HG03280 (cell line): Measurements from ENCODE around the gene TC2N.
A peak's percentile ranks its signal among the peaks of the same experiment; 100 is the strongest.
"Not testable (repeated sequence)": the region's sequence is repeated elsewhere in the genome, so short reads cannot be mapped to it uniquely, and the experiment has no call there.

ENCODE experiments used
- ATAC-seq: cut with Tn5 transposase; IDR thresholded peaks from one replicate; pipeline ENCODE4 v1.9.1; 2021; ENCODE audit warnings: mild to moderate bottlenecking, moderate library complexity; ENCODE audit not compliant: unreplicated experiment

TC2N gene

GRCh38 chr14:91889477-91890211 is 22.3 kb upstream of the TC2N start:
- ATAC-seq: no peak

DNA sequence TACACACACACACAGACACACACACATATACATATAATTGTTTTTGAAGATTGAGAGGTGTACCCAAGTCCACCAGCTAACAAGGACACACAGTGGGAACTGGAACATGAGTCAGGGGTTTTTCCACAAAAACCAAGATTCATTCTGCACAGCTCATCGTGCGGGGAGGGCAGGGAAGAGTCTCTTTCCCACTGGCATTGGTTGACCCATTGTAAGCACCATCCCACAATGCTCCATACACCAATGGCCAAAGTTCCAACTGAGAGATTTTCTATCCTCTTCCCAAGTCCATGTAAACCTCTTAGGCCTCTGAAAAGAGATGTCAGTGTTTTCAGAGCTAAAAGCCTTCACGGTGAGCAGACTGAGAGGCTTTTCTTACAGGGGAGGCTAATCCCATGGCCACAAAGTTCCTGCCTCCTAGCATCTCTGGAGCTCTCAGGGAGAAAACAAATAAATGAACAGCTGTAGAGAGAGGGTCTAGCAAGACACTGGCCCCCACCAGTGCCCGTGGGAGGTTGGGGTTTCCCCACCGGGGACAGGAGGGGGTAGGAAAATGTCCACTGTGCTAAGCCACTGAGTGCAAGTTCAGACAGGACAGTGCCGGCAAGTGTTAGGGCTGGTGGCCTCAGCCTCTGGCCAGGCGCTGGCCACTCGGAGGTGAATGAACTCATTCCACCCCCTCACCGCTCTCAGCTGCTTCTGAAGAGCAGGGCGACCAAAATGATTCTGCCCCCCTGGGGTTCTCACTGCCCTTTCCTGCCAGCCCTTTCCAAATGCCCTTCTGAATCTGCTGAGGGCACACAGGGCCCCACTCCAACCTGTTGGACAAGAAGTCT is 21.5 kb upstream of the TC2N start:
- no peak for ATAC-seq

DNA sequence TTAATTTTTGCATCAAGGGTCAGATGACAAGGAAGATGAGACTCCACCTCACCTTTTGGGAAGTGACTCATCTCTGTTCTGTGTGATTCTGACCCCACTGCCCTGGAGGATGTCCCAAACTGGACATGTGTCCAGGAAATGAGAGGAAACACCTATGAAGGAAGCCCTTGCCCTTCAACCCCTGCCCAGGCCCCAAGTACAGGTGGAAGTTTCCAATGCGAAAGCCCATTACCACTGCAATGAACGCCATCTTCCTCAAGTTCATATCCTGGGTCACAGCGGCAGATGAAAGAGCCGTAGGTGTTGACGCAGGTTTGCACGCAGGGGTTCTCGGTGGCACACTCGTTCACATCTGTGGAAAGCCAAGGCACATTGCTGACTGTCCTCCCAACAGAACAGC is 19.6 kb upstream of the TC2N start:
- ATAC-seq: no peak

DNA sequence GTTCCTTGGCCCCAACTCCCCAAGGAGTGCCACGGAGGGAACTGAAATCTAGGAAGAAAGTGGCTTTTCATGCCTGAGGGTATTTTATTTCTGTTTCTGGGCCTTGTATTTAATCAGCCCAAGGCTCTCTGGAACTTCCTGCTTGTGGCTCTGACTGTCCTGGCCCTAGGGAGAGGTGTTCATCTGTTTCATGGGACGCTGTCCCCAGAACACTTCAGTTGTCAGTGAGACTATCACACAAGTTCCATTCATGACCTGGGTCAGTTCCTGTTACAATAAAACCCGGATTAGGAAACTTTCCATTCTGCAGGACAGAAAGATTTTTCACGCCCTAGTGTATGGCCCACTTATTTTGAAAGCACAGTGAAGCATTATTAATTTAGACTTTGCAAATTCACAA is 18.5 kb upstream of the TC2N start:
- ATAC-seq: no peak

GRCh38 chr14:91885113-91885712 is 17.9 kb upstream of the TC2N start:
- ATAC-seq: no peak

- no peak for ATAC-seq
Measured at GRCh38 chr14:91884664-91885063, 17.3 kb upstream of the TC2N start.

DNA sequence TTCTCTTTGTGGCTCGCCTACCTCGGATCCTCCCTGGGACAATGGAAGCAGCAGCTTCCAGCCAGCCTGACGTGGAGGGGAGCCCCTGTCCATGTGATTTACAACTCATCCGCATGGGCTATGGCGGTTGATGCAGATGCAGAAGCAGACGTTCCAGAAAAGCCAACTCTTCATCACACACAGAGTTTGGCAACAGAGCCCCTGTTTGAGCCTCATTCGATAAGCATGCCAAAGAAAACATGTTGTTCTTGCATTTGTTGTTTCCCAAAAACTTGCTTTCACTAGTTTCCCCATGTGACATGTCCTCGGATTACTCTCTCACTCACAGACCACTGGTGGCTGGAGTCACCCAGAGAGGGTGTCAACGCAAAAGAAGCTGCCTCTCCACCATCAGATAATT is 16.4 kb upstream of the TC2N start:
- no peak for ATAC-seq

DNA sequence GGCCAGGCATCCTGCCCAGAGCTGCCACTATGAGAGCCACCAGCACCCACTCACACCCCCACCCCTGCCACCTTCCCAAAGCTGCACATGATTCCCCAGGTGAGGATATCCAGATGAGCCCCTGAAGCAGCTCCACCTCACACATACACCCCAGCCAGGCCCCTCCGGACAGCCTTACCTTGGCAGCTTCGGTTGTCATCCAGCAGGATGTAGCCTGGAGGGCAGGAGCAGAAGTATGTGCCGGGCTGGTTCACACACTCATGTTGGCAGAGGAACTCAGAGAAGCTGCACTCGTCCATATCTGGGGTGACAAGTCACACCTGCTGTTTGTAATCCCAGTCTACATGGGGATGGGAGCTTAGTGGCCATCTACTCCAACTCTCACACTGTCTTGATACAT is 15.4 kb upstream of the TC2N start:
- ATAC-seq: no peak

DNA sequence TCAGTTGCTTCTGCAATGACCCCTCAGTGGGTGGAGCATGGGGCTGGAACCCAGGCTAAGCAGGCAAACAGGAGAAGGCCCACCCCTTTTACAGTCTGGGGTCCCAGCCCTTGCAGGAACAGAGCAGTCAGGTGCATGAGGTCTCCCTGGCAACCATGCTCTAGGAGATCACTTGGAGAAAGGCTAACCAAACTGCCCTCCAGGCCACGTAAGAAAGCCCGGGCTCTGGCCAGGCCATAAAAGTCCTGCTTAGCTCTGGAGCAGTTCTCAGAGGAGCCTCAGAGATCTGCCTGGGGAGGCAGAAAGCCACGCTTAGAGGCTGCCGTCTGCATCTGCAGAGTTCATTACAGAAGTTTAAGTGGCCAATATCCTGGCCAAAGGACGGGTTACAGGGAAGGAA is 15.0 kb upstream of the TC2N start:
- no peak for ATAC-seq

- no peak for ATAC-seq
Measured at GRCh38 chr14:91879196-91879595, 11.9 kb upstream of the TC2N start.

DNA sequence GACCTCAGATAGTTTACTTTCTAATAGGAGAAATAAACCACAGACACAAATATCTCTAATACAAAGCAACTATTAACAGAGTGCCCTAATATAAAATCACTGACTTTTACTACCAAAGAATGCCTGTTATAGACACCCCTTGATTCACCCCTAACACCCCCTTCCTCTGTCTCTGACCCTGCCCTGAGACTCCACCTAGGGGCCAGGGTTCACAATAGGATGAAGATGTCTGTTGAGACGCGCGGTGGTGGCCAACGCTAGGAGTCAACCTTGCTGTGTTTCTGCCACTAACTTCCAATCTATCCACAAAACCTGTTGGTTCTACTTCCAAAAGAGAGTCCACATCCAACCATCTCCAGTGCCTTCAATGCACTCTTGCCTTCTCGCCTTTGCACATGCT is 10.9 kb upstream of the TC2N start:
- ATAC-seq: no peak

DNA sequence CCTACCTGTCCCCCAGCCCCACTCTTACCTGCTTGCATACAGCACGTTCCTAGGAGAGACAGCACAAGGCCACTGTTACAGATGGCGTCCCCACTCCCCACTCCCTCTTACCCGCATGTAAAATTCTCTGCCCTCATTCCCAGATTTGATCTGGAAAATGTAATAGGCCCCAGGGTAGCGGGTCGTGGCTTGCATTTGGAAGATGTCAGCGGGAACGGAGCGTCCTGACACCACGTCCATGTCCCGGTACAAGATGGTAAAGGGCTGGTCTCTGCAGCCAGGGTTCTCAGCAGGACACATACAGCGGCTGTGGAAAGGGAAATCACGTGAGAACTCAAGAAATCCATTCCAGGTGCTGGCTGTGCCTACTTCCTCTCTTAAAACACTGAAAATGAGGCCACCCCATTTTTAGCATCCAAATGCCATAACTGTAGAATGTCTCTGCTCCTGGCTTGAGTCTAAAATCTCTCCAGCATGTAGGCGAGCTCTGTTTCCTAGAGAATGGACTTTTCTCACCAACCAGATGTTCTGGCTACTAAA is 10.1 kb upstream of the TC2N start:
- ATAC-seq: no peak

DNA sequence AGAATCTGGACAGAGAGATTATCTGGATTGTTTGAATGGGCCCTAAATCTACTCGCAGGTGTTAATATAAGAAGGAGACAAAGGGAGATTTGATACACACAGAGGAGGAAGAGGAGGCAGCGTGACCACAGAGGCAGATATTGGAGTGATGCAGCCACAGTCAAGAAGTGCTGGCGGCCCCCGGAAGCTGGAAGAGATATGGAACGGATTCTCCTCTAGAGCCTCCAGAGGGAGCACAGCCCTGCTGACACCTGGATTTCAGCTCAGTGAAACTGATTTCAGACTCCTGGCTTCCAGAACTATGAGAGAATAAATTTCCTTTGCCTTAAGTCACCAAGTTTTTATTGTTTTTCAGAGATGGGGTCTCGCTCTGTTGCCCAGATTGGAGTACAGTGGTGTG is 9.2 kb upstream of the TC2N start:
- ATAC-seq: no peak

DNA sequence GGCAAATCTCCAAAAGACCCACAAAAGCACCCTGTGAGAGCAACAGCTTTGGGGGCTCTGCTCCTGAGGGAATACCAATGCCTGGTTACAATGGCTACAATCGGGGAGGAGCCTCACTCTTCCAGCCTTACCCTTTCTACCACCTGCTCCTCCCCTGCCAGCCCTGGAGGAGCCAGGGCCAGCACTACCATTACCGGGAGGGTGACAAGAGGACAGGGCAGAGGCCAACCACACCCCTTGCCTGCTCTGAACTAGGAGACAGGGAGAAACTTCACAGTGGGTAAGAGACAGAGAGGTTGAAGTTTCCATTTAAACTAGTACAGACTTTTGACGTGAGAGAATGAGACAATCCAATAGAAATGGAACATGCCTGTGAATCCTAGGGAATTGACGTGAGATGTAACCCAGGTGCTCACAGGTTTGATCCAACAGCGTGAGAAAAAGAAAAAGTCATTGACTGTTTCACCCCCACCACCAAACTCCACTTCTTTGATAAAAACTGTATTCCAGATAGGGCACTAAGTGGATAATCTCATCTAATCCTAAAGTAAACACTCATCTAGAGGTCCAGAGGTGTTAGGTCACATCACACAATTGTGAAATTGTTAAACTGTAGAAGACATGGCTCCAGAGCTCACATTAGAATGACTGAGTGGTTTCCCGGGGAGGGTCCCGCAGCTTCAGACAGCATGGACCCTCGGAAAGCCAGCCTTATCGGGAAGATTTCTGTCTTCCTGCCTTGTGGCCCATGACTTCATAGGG is 8.4 kb upstream of the TC2N start:
- ATAC-seq: no peak

DNA sequence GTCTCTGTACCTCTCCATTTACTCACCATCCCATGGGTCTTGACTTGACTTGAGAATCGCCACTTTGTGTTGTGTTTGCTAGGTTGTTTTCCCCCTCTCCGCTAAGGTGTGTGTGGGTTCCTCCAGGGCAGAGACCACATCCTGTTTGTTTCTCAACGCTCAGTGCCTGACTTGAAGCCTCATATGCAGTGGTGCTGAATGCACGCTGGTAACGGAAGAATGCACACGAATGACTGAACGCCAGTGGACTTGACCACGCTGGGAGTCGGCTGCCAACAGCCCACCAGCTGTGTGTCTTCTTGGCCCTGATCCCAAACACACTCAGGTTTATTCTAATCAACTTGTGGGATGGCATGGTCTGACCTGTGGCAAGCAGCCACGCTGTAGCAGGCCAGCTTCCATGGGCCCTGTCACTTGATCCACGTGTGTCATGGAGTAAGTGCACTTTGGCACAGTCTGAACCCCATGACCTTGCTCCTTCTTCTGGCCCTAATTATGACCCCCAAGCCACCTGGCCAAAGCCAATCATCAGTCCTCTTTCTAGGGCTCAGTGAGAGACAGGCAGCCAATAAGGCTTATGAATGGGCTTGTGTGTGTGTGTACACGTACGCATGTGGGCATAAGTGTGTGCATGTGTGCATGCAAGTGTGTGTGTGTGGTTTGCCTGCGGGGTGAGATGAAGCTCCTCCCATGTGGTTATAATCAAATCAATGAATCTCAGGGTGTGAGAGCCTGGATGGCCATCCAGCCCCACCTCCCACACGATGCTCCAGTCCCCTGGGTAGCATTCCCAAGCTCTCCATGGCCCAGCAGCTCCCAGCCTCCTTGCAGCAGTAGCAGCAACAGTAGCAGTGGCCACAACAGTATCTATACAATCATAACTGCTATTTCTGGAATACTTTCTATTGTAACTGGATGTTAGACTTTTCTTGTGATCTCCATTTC is 6.4 kb upstream of the TC2N start:
- peak; percentile 67 for ATAC-seq

- ATAC-seq: no peak
Measured at GRCh38 chr14:91872517-91873470, 5.5 kb upstream of the TC2N start.

- no peak for ATAC-seq
Measured at GRCh38 chr14:91872011-91872501, 4.7 kb upstream of the TC2N start.

GRCh38 chr14:91871401-91871800 is 4.1 kb upstream of the TC2N start:
- not testable (repeated sequence) for ATAC-seq

DNA sequence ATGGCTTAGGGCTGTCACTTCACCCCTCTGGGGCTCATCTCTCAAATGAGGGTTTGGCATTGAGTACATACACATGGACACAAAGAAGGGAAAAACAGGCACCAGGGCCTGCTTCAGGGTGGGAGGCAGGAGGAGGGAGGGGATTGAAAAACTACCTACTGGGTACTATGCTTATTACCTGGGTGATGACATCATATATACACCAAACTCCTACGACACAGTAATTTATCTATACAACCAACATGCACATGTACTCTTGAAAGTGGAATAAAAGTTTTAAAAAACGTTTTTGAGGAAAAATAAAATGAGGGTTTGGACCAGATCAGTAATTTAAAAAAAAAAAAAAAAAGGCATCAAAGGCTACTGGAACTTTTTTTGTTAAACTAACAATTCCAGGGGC is 3.6 kb upstream of the TC2N start:
- ATAC-seq: no peak
